HepG2 (cell line): ENCODE data around the gene ARHGDIA. TPM values are rescaled to one million over a fixed set of nuclear protein-coding genes. Genes with fewer than 3 reads are reported as not detected.

Experiments
- CENPT ChIP-seq: sonication (generic); formaldehyde crosslinking; IDR thresholded peaks from 2 replicates; pipeline ENCODE4 v1.8.0; 2022; ENCODE audit warnings: low read depth, mild to moderate bottlenecking, moderate library complexity, missing genetic modification reagents
- DPF2 ChIP-seq: sonication (generic); formaldehyde crosslinking; IDR thresholded peaks from 2 replicates; pipeline ENCODE4 v1.4.0; 2020; ENCODE audit warnings: mild to moderate bottlenecking, low read depth, missing genetic modification reagents, borderline replicate concordance
- FOXC1 ChIP-seq: sonication (generic); formaldehyde crosslinking; IDR thresholded peaks from 2 replicates; pipeline ENCODE4 v1.8.0; 2022; ENCODE audit warnings: mild to moderate bottlenecking, missing genetic modification reagents, borderline replicate concordance
- MED1 ChIP-seq: sonication (generic); formaldehyde crosslinking; IDR thresholded peaks from 2 replicates; pipeline ENCODE4 v1.4.0; 2020; ENCODE audit warnings: missing genetic modification reagents
- MED8 ChIP-seq: sonication (generic); formaldehyde crosslinking; IDR thresholded peaks from 2 replicates; pipeline ENCODE4 v1.8.1; 2023; ENCODE audit warnings: mild to moderate bottlenecking, missing genetic modification reagents; ENCODE audit not compliant: insufficient replicate concordance
- POLR2G ChIP-seq: fragments of 200-400 bp; formaldehyde crosslinking; IDR thresholded peaks from 2 replicates; pipeline ENCODE4 v1.6.1; 2018; ENCODE audit warnings: mild to moderate bottlenecking, low read depth, low read length, moderate library complexity
- RFXANK ChIP-seq: IDR thresholded peaks from 2 replicates; pipeline ENCODE4 v1.6.1; 2016
- SIX1 ChIP-seq: sonication (generic); formaldehyde crosslinking; IDR thresholded peaks from 2 replicates; pipeline ENCODE4 v1.4.0; 2020; ENCODE audit warnings: missing genetic modification reagents, borderline replicate concordance
- TRIM24 ChIP-seq: sonication (generic); formaldehyde crosslinking; IDR thresholded peaks from 2 replicates; pipeline ENCODE4 v1.8.0; 2022; ENCODE audit warnings: mild to moderate bottlenecking, missing genetic modification reagents
- ZMAT3 ChIP-seq: sonication (generic); formaldehyde crosslinking; conservative IDR thresholded peaks from 2 replicates; pipeline ENCODE4 v1.7.0; 2021; ENCODE audit warnings: missing genetic modification reagents
- ZNF138 ChIP-seq: sonication (generic); formaldehyde crosslinking; IDR thresholded peaks from 2 replicates; pipeline ENCODE4 v1.5.0; 2020; ENCODE audit warnings: mild to moderate bottlenecking, low read depth, missing genetic modification reagents
- ZNF382 ChIP-seq: sonication (generic); formaldehyde crosslinking; IDR thresholded peaks from 2 replicates; pipeline ENCODE4 v1.5.0; 2020; ENCODE audit warnings: missing genetic modification reagents, mild to moderate bottlenecking, borderline replicate concordance
- ZNF563 ChIP-seq: sonication (generic); formaldehyde crosslinking; IDR thresholded peaks from 2 replicates; pipeline ENCODE4 v1.8.0; 2022; ENCODE audit warnings: mild to moderate bottlenecking, moderate library complexity, missing genetic modification reagents
- ZNF703 ChIP-seq: sonication (generic); formaldehyde crosslinking; IDR thresholded peaks from 2 replicates; pipeline ENCODE4 v1.5.1; 2020; ENCODE audit warnings: missing genetic modification reagents, mild to moderate bottlenecking, moderate library complexity, borderline replicate concordance
- ZNF773 ChIP-seq: sonication (generic); formaldehyde crosslinking; IDR thresholded peaks from 2 replicates; pipeline ENCODE4 v1.4.0; 2020; ENCODE audit warnings: missing genetic modification reagents, borderline replicate concordance
- polyA plus RNA-seq, 8 experiments: library from polyadenylated mRNA; depleted of rRNA in 3 of 8; stranded (reverse) in 7 of 8; unstranded in 1 of 8; fragments of >200 nt; fragmentation: Illumina TruSeq in 4 of 8; extraction: Trizol in 4 of 8; gene quantifications; 2 replicates each; pipeline versions ENCODE4 v1.2.1 to v1.2.3, GENCODE V29; 2011 to 2016; ENCODE audit warnings: low read depth in 4 of 8, missing spikeins in 1 of 8, mixed read lengths in 1 of 8; ENCODE audit not compliant: insufficient read depth in 1 of 8
- total RNA-seq, 5 experiments: library from RNA; depleted of rRNA; stranded (reverse); fragments of >200 nt; fragmentation: Illumina TruSeq; extraction: Trizol; gene quantifications; 2 replicates each; pipeline ENCODE4 v1.2.3, GENCODE V29; 2016; ENCODE audit warnings: low read depth in 1 of 5
- TF ChIP-seq, protein P1 (sequence below): sonication (generic); formaldehyde crosslinking; IDR thresholded peaks from 2 replicates; pipeline ENCODE4 v1.4.0; 2020; ENCODE audit warnings: missing genetic modification reagents, borderline replicate concordance
- TF ChIP-seq, protein P2 (sequence below): sonication (generic); formaldehyde crosslinking; IDR thresholded peaks from 2 replicates; pipeline ENCODE4 v1.4.0; 2020; ENCODE audit warnings: mild to moderate bottlenecking, missing genetic modification reagents
- TF ChIP-seq, protein P3 (sequence below): IDR thresholded peaks from 2 replicates; pipeline ENCODE4 v1.6.1; 2016
- TF ChIP-seq, protein P4 (sequence below): sonication (generic); formaldehyde crosslinking; IDR thresholded peaks from 2 replicates; pipeline ENCODE4 v1.4.0; 2020; ENCODE audit warnings: mild to moderate bottlenecking, missing genetic modification reagents

The ARHGDIA gene
- total and polyA plus RNA-seq, 2 of the 13 experiments (the other 11 are each of a cell fraction or from before 2014, with no cell fraction given), result 40.0 to 64.0 TPM

DNA sequence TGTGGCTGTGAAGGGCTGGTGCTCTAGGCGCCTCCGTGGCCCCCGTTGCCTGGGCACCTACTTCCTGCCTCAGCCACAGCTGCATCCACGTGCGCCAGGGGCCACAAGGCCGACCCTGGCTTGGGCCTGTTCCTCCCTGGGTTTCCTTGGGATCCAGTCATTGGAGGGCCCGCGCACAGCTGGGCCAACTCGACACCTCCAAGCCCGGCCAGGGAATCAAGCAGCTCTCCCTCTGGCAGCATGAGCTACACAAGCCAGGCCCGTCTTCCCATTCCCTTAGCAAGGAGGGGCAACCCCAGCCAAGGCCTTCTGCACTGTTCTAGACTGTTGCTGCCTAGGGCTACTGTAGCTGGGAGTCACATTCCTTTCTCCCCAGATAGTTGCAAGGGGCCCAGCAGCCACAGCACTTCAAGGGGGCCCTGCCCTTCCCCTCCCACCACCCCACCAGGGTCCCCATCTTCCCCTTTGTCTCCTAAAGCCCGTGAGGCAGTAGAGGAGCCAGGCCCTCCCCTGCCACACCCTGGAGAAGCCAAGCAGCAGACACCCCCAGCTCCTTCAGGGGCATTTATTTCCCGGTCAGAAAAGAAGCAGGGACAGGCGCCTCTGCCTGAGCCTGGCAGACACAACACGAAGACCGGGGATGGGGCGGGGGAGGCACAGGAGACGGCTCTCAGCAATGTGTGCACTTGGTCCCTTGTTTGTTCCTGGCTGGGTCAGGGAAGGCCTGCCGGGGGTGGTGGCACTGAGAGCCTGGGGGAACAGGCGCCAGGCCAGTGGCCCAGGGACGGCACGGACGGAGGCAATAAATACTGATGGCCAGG lies 3.8 kb downstream of the ARHGDIA start (continued):
- TF ChIP-seq ZNF138 (CRISPR knock-in tag) (no peak), MED1 (CRISPR knock-in tag) (peak; percentile 3; the same call in 1 of the 2 replicates), CENPT (CRISPR knock-in tag) (peak; percentile 49; the same call in 1 of the 2 replicates), MED8 (CRISPR knock-in tag) (peak; percentile 71), FOXC1 (CRISPR knock-in tag) (peak; percentile 79), ZNF382 (CRISPR knock-in tag) (no peak), ZMAT3 (CRISPR knock-in tag) (peak; percentile 29), ZNF703 (CRISPR knock-in tag) (0 out of 2 replicates have a peak, but pooled peaks have one; percentile 55), TRIM24 (CRISPR knock-in tag) (0 out of 2 replicates have a peak, but pooled peaks have one; percentile 15), POLR2G (peak; percentile 85), SIX1 (CRISPR knock-in tag) (no peak), ZNF773 (CRISPR knock-in tag) (no peak), RFXANK (CRISPR knock-in tag) (no peak), DPF2 (CRISPR knock-in tag) (no peak), ZNF563 (peak; percentile 28; the same call in 1 of the 2 replicates)
- TF ChIP-seq, protein P1, sequence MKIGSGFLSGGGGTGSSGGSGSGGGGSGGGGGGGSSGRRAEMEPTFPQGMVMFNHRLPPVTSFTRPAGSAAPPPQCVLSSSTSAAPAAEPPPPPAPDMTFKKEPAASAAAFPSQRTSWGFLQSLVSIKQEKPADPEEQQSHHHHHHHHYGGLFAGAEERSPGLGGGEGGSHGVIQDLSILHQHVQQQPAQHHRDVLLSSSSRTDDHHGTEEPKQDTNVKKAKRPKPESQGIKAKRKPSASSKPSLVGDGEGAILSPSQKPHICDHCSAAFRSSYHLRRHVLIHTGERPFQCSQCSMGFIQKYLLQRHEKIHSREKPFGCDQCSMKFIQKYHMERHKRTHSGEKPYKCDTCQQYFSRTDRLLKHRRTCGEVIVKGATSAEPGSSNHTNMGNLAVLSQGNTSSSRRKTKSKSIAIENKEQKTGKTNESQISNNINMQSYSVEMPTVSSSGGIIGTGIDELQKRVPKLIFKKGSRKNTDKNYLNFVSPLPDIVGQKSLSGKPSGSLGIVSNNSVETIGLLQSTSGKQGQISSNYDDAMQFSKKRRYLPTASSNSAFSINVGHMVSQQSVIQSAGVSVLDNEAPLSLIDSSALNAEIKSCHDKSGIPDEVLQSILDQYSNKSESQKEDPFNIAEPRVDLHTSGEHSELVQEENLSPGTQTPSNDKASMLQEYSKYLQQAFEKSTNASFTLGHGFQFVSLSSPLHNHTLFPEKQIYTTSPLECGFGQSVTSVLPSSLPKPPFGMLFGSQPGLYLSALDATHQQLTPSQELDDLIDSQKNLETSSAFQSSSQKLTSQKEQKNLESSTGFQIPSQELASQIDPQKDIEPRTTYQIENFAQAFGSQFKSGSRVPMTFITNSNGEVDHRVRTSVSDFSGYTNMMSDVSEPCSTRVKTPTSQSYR (CRISPR knock-in tag), result no peak
- TF ChIP-seq, protein P2, sequence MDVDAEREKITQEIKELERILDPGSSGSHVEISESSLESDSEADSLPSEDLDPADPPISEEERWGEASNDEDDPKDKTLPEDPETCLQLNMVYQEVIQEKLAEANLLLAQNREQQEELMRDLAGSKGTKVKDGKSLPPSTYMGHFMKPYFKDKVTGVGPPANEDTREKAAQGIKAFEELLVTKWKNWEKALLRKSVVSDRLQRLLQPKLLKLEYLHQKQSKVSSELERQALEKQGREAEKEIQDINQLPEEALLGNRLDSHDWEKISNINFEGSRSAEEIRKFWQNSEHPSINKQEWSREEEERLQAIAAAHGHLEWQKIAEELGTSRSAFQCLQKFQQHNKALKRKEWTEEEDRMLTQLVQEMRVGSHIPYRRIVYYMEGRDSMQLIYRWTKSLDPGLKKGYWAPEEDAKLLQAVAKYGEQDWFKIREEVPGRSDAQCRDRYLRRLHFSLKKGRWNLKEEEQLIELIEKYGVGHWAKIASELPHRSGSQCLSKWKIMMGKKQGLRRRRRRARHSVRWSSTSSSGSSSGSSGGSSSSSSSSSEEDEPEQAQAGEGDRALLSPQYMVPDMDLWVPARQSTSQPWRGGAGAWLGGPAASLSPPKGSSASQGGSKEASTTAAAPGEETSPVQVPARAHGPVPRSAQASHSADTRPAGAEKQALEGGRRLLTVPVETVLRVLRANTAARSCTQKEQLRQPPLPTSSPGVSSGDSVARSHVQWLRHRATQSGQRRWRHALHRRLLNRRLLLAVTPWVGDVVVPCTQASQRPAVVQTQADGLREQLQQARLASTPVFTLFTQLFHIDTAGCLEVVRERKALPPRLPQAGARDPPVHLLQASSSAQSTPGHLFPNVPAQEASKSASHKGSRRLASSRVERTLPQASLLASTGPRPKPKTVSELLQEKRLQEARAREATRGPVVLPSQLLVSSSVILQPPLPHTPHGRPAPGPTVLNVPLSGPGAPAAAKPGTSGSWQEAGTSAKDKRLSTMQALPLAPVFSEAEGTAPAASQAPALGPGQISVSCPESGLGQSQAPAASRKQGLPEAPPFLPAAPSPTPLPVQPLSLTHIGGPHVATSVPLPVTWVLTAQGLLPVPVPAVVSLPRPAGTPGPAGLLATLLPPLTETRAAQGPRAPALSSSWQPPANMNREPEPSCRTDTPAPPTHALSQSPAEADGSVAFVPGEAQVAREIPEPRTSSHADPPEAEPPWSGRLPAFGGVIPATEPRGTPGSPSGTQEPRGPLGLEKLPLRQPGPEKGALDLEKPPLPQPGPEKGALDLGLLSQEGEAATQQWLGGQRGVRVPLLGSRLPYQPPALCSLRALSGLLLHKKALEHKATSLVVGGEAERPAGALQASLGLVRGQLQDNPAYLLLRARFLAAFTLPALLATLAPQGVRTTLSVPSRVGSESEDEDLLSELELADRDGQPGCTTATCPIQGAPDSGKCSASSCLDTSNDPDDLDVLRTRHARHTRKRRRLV (CRISPR knock-in tag), result peak; percentile 86
- TF ChIP-seq, protein P3, sequence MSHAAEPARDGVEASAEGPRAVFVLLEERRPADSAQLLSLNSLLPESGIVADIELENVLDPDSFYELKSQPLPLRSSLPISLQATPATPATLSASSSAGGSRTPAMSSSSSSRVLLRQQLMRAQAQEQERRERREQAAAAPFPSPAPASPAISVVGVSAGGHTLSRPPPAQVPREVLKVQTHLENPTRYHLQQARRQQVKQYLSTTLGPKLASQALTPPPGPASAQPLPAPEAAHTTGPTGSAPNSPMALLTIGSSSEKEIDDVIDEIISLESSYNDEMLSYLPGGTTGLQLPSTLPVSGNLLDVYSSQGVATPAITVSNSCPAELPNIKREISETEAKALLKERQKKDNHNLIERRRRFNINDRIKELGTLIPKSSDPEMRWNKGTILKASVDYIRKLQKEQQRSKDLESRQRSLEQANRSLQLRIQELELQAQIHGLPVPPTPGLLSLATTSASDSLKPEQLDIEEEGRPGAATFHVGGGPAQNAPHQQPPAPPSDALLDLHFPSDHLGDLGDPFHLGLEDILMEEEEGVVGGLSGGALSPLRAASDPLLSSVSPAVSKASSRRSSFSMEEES (CRISPR knock-in tag), result 0 out of 2 replicates have a peak, but pooled peaks have one; percentile 21
- TF ChIP-seq, protein P4, sequence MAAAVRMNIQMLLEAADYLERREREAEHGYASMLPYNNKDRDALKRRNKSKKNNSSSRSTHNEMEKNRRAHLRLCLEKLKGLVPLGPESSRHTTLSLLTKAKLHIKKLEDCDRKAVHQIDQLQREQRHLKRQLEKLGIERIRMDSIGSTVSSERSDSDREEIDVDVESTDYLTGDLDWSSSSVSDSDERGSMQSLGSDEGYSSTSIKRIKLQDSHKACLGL, result peak; percentile 76; the same call in 1 of the 2 replicates
